AG04450 (cell line): Measurements from ENCODE around the gene SF3A2. TPM values are rescaled to one million over a fixed set of nuclear protein-coding genes. Genes with fewer than 3 reads are reported as not detected.

Source experiments
- CTCF ChIA-PET: fragments of 300-600, 350-600 bp; formaldehyde crosslinking; extraction: SDS; loops from one replicate; lab custom pipeline; 2022; ENCODE audit warnings: antibody characterized with exemption, inconsistent platforms; lab: Charles Lee
- POLR2A ChIA-PET: fragments of 350-600 bp; formaldehyde crosslinking; extraction: SDS; loops from one replicate; lab custom pipeline; 2021; ENCODE audit warnings: antibody characterized with exemption, inconsistent platforms; lab: Yijun Ruan, JAX
- DNase-seq: peaks from one replicate; pipeline ENCODE4 v3.0.0-alpha.2; 2011; ENCODE audit warnings: low read depth, low spot score
- H3K27ac ChIP-seq: one replicate; pipeline ENCODE4 v1.5.1; 2012; ENCODE audit warnings: low read depth, low read length, control low read depth
- H3K27me3 ChIP-seq: one replicate; pipeline ENCODE4 v1.6.0; 2012; ENCODE audit warnings: low read length; ENCODE audit not compliant: control insufficient read depth, insufficient read depth
- H3K4me3 ChIP-seq: 2 replicates; pipeline ENCODE4 v1.5.1; 2011; ENCODE audit warnings: mild to moderate bottlenecking, low read depth, low read length, control low read depth
- H3K9me3 ChIP-seq: 2 replicates; pipeline ENCODE4 v1.5.1; 2012; ENCODE audit warnings: low read length; ENCODE audit not compliant: control insufficient read depth, insufficient read depth
- CTCF ChIP-seq: IDR thresholded peaks from 2 replicates; pipeline ENCODE4 v1.5.1; 2011; ENCODE audit warnings: low read depth, low read length, control low read depth, inconsistent platforms
- polyA plus RNA-seq: library from polyadenylated mRNA; depleted of rRNA; stranded (reverse); fragments of >200 nt; gene quantifications from 2 replicates; pipeline ENCODE4 v1.2.3, GENCODE V29; 2011

The SF3A2 gene
- polyA plus RNA-seq, 1 experiment: 7.0 TPM

GRCh38 chr19:2282062-2282861 is 45.6 kb downstream of the SF3A2 start, which contains the start of gene PEAK3:
Gene PEAK3, minus strand, starts transcription at chr19:2282175. Its CDS starts 1,244 bp downstream, at chr19:2280931.
- H3K27ac ChIP-seq: no peak within 1 kb of the TSS
- ChIA-PET CTCF (no interaction called here), POLR2A (interaction anchor here (1.3 kb wide), 1 partner anchor 11 kb away, joined by 3 read pairs; no protein-coding TSS in a partner anchor)
- peak within 1 kb of the TSS; percentile 36 for H3K4me3 ChIP-seq
- peaks cover 5% of the 10 kb centered on the region for H3K27me3 ChIP-seq
- DNase-seq: no peak
- no peak for TF ChIP-seq CTCF
- peaks cover 4% of the 10 kb centered on the region; the same call in 1 of the 2 replicates for H3K9me3 ChIP-seq

GRCh38 chr19:2282862-2283237 is 46.2 kb downstream of the SF3A2 start:
- peaks cover 11% of the 10 kb centered on the region for H3K27me3 ChIP-seq
- CTCF ChIA-PET: no interaction called here
- no peak for DNase-seq
- no peak overlapping the region for H3K4me3 ChIP-seq
- no peak for TF ChIP-seq CTCF
- peaks cover 4% of the 10 kb centered on the region; the same call in 1 of the 2 replicates for H3K9me3 ChIP-seq
- no peak overlapping the region for H3K27ac ChIP-seq
- POLR2A ChIA-PET: interaction anchor here (1.3 kb wide), 1 partner anchor 12 kb away, joined by 3 read pairs; no protein-coding TSS in a partner anchor

- peaks cover 4% of the 10 kb centered on the region; the same call in 1 of the 2 replicates for H3K9me3 ChIP-seq
- no peak overlapping the region for H3K27ac ChIP-seq
- ChIA-PET POLR2A (no interaction called here), CTCF (interaction anchor here (1.2 kb wide), 1 partner anchor 10 kb away, joined by 5 read pairs; no protein-coding TSS in a partner anchor)
- TF ChIP-seq CTCF: no peak
- no peak overlapping the region for H3K4me3 ChIP-seq
- peaks cover 21% of the 10 kb centered on the region for H3K27me3 ChIP-seq
- DNase-seq: no peak
Observed at GRCh38 chr19:2283835-2284507, 47.3 kb downstream of the SF3A2 start.

- no peak for TF ChIP-seq CTCF
- DNase-seq: no peak
- POLR2A ChIA-PET: interaction anchor here (0.5 to 1.8 kb wide), 2 partner anchors 8 to 220 kb away, joined by 3 to 6 read pairs; no protein-coding TSS in a partner anchor
- Histone ChIP-seq H3K4me3 (no peak overlapping the region), H3K27ac (no peak overlapping the region), H3K27me3 (peaks cover 39% of the 10 kb centered on the region), H3K9me3 (peaks cover 4% of the 10 kb centered on the region; the same call in 1 of the 2 replicates)
- CTCF ChIA-PET: no interaction called here
Observed at GRCh38 chr19:2286402-2287140, 49.9 kb downstream of the SF3A2 start.
